NCI-H1694 (cell line): ENCODE data around the gene ANKRD65.
"Not testable (repeated sequence)": the region's sequence is repeated elsewhere in the genome, so short reads cannot be mapped to it uniquely, and the experiment has no call there.

Experiments
- DNase-seq: peaks from one replicate; lab custom pipeline; 2025; lab: John Stamatoyannopoulos, UW

The ANKRD65 gene

GRCh38 chr1:1430114-1430982 lies 9.3 kb upstream of the ANKRD65 start:
- DNase-seq = no peak

GRCh38 chr1:1429671-1430073 lies 8.6 kb upstream of the ANKRD65 start:
- no peak for DNase-seq

- not testable (repeated sequence) for DNase-seq
Observed at GRCh38 chr1:1428967-1429366, 7.9 kb upstream of the ANKRD65 start.

- DNase-seq = no peak
Observed at GRCh38 chr1:1428174-1428573, 7.1 kb upstream of the ANKRD65 start.

GRCh38 chr1:1427820-1428148 lies 6.7 kb upstream of the ANKRD65 start:
- no peak for DNase-seq

- no peak for DNase-seq
Observed at GRCh38 chr1:1427106-1427819, 6.2 kb upstream of the ANKRD65 start.

GRCh38 chr1:1426496-1427105 lies 5.5 kb upstream of the ANKRD65 start:
- DNase-seq = peak; percentile 53

GRCh38 chr1:1425753-1426495 lies 4.8 kb upstream of the ANKRD65 start:
- no peak for DNase-seq

GRCh38 chr1:1425426-1425752 lies 4.3 kb upstream of the ANKRD65 start:
- no peak for DNase-seq

- no peak for DNase-seq
Observed at GRCh38 chr1:1424707-1425106, 3.6 kb upstream of the ANKRD65 start.

- no peak for DNase-seq
Observed at GRCh38 chr1:1423245-1423597, 2.1 kb upstream of the ANKRD65 start.

- no peak for DNase-seq
Observed at GRCh38 chr1:1422465-1423244, 1.6 kb upstream of the ANKRD65 start.

- no peak for DNase-seq
Observed at GRCh38 chr1:1421907-1422464, 910 bp upstream of the ANKRD65 start.

GRCh38 chr1:1420654-1421141 lies 378 bp downstream of the ANKRD65 start:
- DNase-seq = no peak

- no peak for DNase-seq
Observed at GRCh38 chr1:1419813-1420653, 1.0 kb downstream of the ANKRD65 start.

- DNase-seq = no peak
Observed at GRCh38 chr1:1419363-1419812, 1.7 kb downstream of the ANKRD65 start.

GRCh38 chr1:1418464-1419362 lies 2.4 kb downstream of the ANKRD65 start:
- DNase-seq = no peak

GRCh38 chr1:1417825-1418463 lies 3.1 kb downstream of the ANKRD65 start:
- not testable (repeated sequence) for DNase-seq

GRCh38 chr1:1417396-1417795 lies 3.7 kb downstream of the ANKRD65 start:
- not testable (repeated sequence) for DNase-seq
